HepG2 (cell line): Measurements from ENCODE around the gene ARHGEF3. TPM values are rescaled to one million over a fixed set of nuclear protein-coding genes. Genes with fewer than 3 reads are reported as not detected.

Experiments used
- ATAC-seq: fragments of 200-7000 bp; cut with Tn5 transposase; 3 replicates; pipeline ENCODE4 v1.9.1; 2020; ENCODE audit warnings: mild to moderate bottlenecking, moderate library complexity
- BruUV-seq: library from RNA; stranded (reverse); fragments of 400-500 nt; replicated peaks from 2 replicates; lab custom pipeline; 2021; lab: Mats Ljungman, UMichigan
- CTCF ChIA-PET: fragments of 300-600 bp; formaldehyde crosslinking; extraction: SDS; loops from one replicate; lab custom pipeline; 2021; ENCODE audit warnings: low total read pairs, inconsistent platforms, low intra/inter-chr PET ratio; lab: Yijun Ruan, JAX
- POLR2A ChIA-PET: fragments of 350-600 bp; sonication (Branson Sonifier 250); formaldehyde crosslinking; loops from one replicate; lab custom pipeline; 2020; ENCODE audit warnings: antibody characterized with exemption, inconsistent platforms; lab: Yijun Ruan, JAX
- DNase-seq: peaks from one replicate; pipeline ENCODE4 v3.0.0-alpha.2; 2015; ENCODE audit warnings: low spot score
- FAIRE-seq: peaks from 3 replicates; lab custom pipeline; 2011; peaks lifted over from hg19 to GRCh38; lab: Jason Lieb, UNC
- H2AFZ ChIP-seq: one replicate; pipeline ENCODE4 v1.6.1; 2011; ENCODE audit warnings: low read length, inconsistent platforms
- H3K27ac ChIP-seq: fragments of 300-600 bp; 3 replicates; pipeline ENCODE4 v1.8.0; 2011; ENCODE audit warnings: mixed run types, mild to moderate bottlenecking, mixed read lengths, low read length, inconsistent platforms; ENCODE audit not compliant: insufficient read depth; ENCODE audit errors: extremely low read length
- H3K27me3 ChIP-seq, 2 experiments: fragments of 200-600 bp in 1 of 2; 2 replicates in 1 of 2; 3 replicates in 1 of 2; pipeline versions ENCODE4 v1.6.0 to v1.8.0; 2011; ENCODE audit warnings: low read length in 2 of 2, mild to moderate bottlenecking in 2 of 2, moderate library complexity in 2 of 2, inconsistent platforms in 1 of 2; ENCODE audit not compliant: insufficient read depth in 2 of 2, control insufficient read depth in 1 of 2
- H3K36me3 ChIP-seq, 2 experiments: fragments of 200-600 bp in 1 of 2; replicated peaks in 1 of 2; 2 replicates in 1 of 2; 3 replicates in 1 of 2; pipeline versions ENCODE4 v1.5.1 to v1.8.0; 2011; ENCODE audit warnings: low read length in 2 of 2, inconsistent platforms in 1 of 2; ENCODE audit not compliant: insufficient read depth in 2 of 2, control insufficient read depth in 1 of 2
- H3K4me1 ChIP-seq: 2 replicates; pipeline ENCODE4 v1.5.1; 2012; ENCODE audit warnings: low read length, inconsistent platforms; ENCODE audit not compliant: insufficient read depth
- H3K4me2 ChIP-seq: 2 replicates; pipeline ENCODE4 v1.6.0; 2011; ENCODE audit warnings: low read depth, low read length, inconsistent platforms
- H3K4me3 ChIP-seq, 3 experiments: fragments of 200-600 bp in 1 of 3; sonication (generic), shearing (Covaris generic) in 1 of 3; replicated peaks in 1 of 3; 2 replicates each; pipeline ENCODE4 v1.5.1; 2011 to 2016; ENCODE audit warnings: low read length in 3 of 3, inconsistent platforms in 2 of 3, low read depth in 2 of 3, mild to moderate bottlenecking in 2 of 3, control low read depth in 1 of 3, mixed read lengths in 1 of 3; ENCODE audit not compliant: insufficient read depth in 1 of 3
- H3K79me2 ChIP-seq: one replicate; pipeline ENCODE4 v1.6.1; 2011; ENCODE audit warnings: low read length, inconsistent platforms; ENCODE audit not compliant: insufficient read depth
- H3K9ac ChIP-seq: 2 replicates; pipeline ENCODE4 v1.6.0; 2011; ENCODE audit warnings: mild to moderate bottlenecking, low read depth, low read length, inconsistent platforms; ENCODE audit not compliant: insufficient read depth
- H3K9me3 ChIP-seq: 2 replicates; pipeline ENCODE4 v1.5.1; 2012; ENCODE audit warnings: mild to moderate bottlenecking, low read length
- H4K20me1 ChIP-seq: 2 replicates; pipeline ENCODE4 v1.6.0; 2011; ENCODE audit warnings: inconsistent platforms, mild to moderate bottlenecking, low read length, moderate library complexity; ENCODE audit not compliant: insufficient read depth
- BRF2 ChIP-seq: sonication (generic); formaldehyde crosslinking; IDR thresholded peaks from 2 replicates; pipeline ENCODE4 v1.8.1; 2022; ENCODE audit warnings: mild to moderate bottlenecking, missing genetic modification reagents
- CEBPB ChIP-seq: IDR thresholded peaks from 2 replicates; pipeline ENCODE4 v1.6.1; 2011; ENCODE audit warnings: low read depth, low read length, improper control_type of control experiment, borderline replicate concordance
- FOXP4 ChIP-seq: sonication (generic); formaldehyde crosslinking; IDR thresholded peaks from 2 replicates; pipeline ENCODE4 v1.4.0; 2020; ENCODE audit warnings: missing genetic modification reagents
- GABPA ChIP-seq, 2 experiments: IDR thresholded peaks; 2 replicates each; pipeline ENCODE4 v1.6.1; 2011 to 2016; ENCODE audit warnings: low read depth in 2 of 2, low read length in 1 of 2, missing biosample characterization in 1 of 2, missing genetic modification characterization in 1 of 2
- GATAD2A ChIP-seq: IDR thresholded peaks from 2 replicates; pipeline ENCODE4 v1.6.1; 2016
- HOXA5 ChIP-seq: sonication (generic); formaldehyde crosslinking; IDR thresholded peaks from 2 replicates; pipeline ENCODE4 v1.4.0; 2020; ENCODE audit warnings: missing genetic modification reagents
- JUN ChIP-seq: sonication (generic); formaldehyde crosslinking; IDR thresholded peaks from 2 replicates; pipeline ENCODE4 v1.4.0; 2020; ENCODE audit warnings: mild to moderate bottlenecking, missing genetic modification reagents
- NCOA2 ChIP-seq: sonication (generic); formaldehyde crosslinking; IDR thresholded peaks from 2 replicates; pipeline ENCODE4 v1.8.0; 2022; ENCODE audit warnings: inconsistent platforms
- PAXIP1 ChIP-seq: sonication (generic); formaldehyde crosslinking; conservative IDR thresholded peaks from 2 replicates; pipeline ENCODE4 v1.4.0; 2020; ENCODE audit warnings: mild to moderate bottlenecking, missing genetic modification reagents, moderate library complexity
- SIN3B ChIP-seq: fragments of 150-350 bp; IDR thresholded peaks from 2 replicates; pipeline ENCODE4 v1.6.1; 2014; ENCODE audit warnings: low read length
- SMAD3 ChIP-seq: sonication (generic); formaldehyde crosslinking; IDR thresholded peaks from 2 replicates; pipeline ENCODE4 v1.4.0; 2020; ENCODE audit warnings: missing genetic modification reagents
- SOX6 ChIP-seq, 2 experiments: fragments of 450-650 bp in 1 of 2; sonication (generic) in 1 of 2; formaldehyde crosslinking in 1 of 2; IDR thresholded peaks; 2 replicates each; pipeline versions ENCODE4 v1.4.0 to v1.6.1; 2017 to 2020; ENCODE audit warnings: antibody characterized with exemption in 1 of 2, mild to moderate bottlenecking in 1 of 2, missing genetic modification reagents in 1 of 2
- ZNF362 ChIP-seq: sonication (generic); formaldehyde crosslinking; IDR thresholded peaks from 2 replicates; pipeline ENCODE4 v1.4.0; 2020; ENCODE audit warnings: missing genetic modification reagents, mild to moderate bottlenecking, borderline replicate concordance
- ZNF569 ChIP-seq: sonication (generic); formaldehyde crosslinking; IDR thresholded peaks from 2 replicates; pipeline ENCODE4 v1.5.0; 2020; ENCODE audit warnings: mild to moderate bottlenecking, missing genetic modification reagents, moderate library complexity, borderline replicate concordance
- ZNF660 ChIP-seq: sonication (generic); formaldehyde crosslinking; IDR thresholded peaks from 2 replicates; pipeline ENCODE4 v1.5.1; 2020; ENCODE audit warnings: mild to moderate bottlenecking, low read depth, missing genetic modification reagents, borderline replicate concordance
- WGBS: methylation state at CpG from one replicate; pipeline ENCODE4 v1.1.6; 2017; ENCODE audit warnings: low lambda C conversion rate; 5-methylcytosine and 5-hydroxymethylcytosine counted together
- in situ Hi-C: cut with HindIII; loops from 2 replicates; pipeline ENCODE4 v1.10.0; 2017; ENCODE audit warnings: low pct_unique_long_range_greater_than_20kb; ENCODE audit not compliant: extremely low pct_ligation_motif_present
- intact Hi-C: fragments of 100-400 bp; cut with micrococcal nuclease; formaldehyde crosslinking; loops from one replicate; pipeline ENCODE4 v1.10.0; 2022; ENCODE audit not compliant: unreplicated experiment
- polyA plus RNA-seq, 8 experiments: library from polyadenylated mRNA; depleted of rRNA in 3 of 8; stranded (reverse) in 7 of 8; unstranded in 1 of 8; fragments of >200 nt; fragmentation: Illumina TruSeq in 4 of 8; extraction: Trizol in 4 of 8; gene quantifications; 2 replicates each; pipeline versions ENCODE4 v1.2.1 to v1.2.3, GENCODE V29; 2011 to 2016; ENCODE audit warnings: low read depth in 4 of 8, missing spikeins in 1 of 8, mixed read lengths in 1 of 8; ENCODE audit not compliant: insufficient read depth in 1 of 8
- total RNA-seq, 5 experiments: library from RNA; depleted of rRNA; stranded (reverse); fragments of >200 nt; fragmentation: Illumina TruSeq; extraction: Trizol; gene quantifications; 2 replicates each; pipeline ENCODE4 v1.2.3, GENCODE V29; 2016; ENCODE audit warnings: low read depth in 1 of 5

ARHGEF3 gene
- total and polyA plus RNA-seq, 2 of the 13 experiments (the other 11 are each of a cell fraction or from before 2014, with no cell fraction given) = 14.8 to 23.1 TPM

GRCh38 chr3:56795097-56795828 is 6.5 kb downstream of the ARHGEF3 start:
- Histone ChIP-seq H4K20me1 (no peaks in the 10 kb centered on the region), H3K4me1 (peaks cover 76% of the 10 kb centered on the region), H3K4me2 (0 out of 2 replicates have a peak overlapping the region, but pooled peaks have one; percentile 26)
- no peak for TF ChIP-seq ZNF660 (CRISPR knock-in tag)
- TF ChIP-seq GATAD2A (CRISPR knock-in tag) = peak; percentile 49; the same call in 1 of the 2 replicates
- no peak for TF ChIP-seq GABPA (IDR thresholded peaks at IDR 0.05; ENCODE audit: low read depth, low read length)
- no peak for TF ChIP-seq GABPA (CRISPR knock-in tag; IDR thresholded peaks at IDR 0.05; ENCODE audit: low read depth)
- TF ChIP-seq SMAD3 (CRISPR knock-in tag) = no peak
- TF ChIP-seq JUN (CRISPR knock-in tag) = no peak
- 0 out of 2 replicates have a peak, but pooled peaks have one; percentile 21 for TF ChIP-seq PAXIP1 (CRISPR knock-in tag)
- no peak for TF ChIP-seq ZNF569 (CRISPR knock-in tag)
- no peak for TF ChIP-seq SOX6 (IDR thresholded peaks at IDR 0.05)
- TF ChIP-seq SOX6 (CRISPR knock-in tag; IDR thresholded peaks at IDR 0.05) = 0 out of 2 replicates have a peak, but pooled peaks have one; percentile 24
- TF ChIP-seq SIN3B = no peak
- peak; percentile 38; the same call in 1 of the 2 replicates for TF ChIP-seq NCOA2 (CRISPR knock-in tag)
- no peak for TF ChIP-seq HOXA5 (CRISPR knock-in tag)
- no peak for TF ChIP-seq BRF2 (CRISPR knock-in tag)
- TF ChIP-seq ZNF362 (CRISPR knock-in tag) = peak; percentile 46; the same call in 1 of the 2 replicates
- 0 out of 2 replicates have a peak, but pooled peaks have one; percentile 21 for TF ChIP-seq FOXP4 (CRISPR knock-in tag)
- peak; percentile 22; the same call in 1 of the 2 replicates for TF ChIP-seq CEBPB

More at GRCh38 chr3:56795097-56795828, 6.5 kb downstream of the ARHGEF3 start:
- CTCF ChIA-PET = no interaction called here
- Histone ChIP-seq H3K36me3 (peaks cover 0 to 2% of the 10 kb centered on the region in 2 experiments; a peak in 3 of 5 replicates), H3K9me3 (no peaks in the 10 kb centered on the region), H3K79me2 (peaks cover 85% of the 10 kb centered on the region), H3K27me3 (no peaks in the 10 kb centered on the region), H2AFZ (no peak overlapping the region), H3K4me3 (no peak overlapping the region), H3K9ac (no peak overlapping the region), H3K27ac (peak overlapping the region; percentile 34)
- in situ Hi-C loops = loop anchor here (5.0 kb wide), 2 partner anchors 93 to 192 kb away; no protein-coding TSS in a partner anchor
- POLR2A ChIA-PET = no interaction called here
- intact Hi-C loops = no loop called here
- no peak for DNase-seq
- WGBS = 88% methylated on average over 7 of the region's 7 CpGs
- ATAC-seq = no peak
- no TSS peak for BruUV-seq
- FAIRE-seq = no peak
